SK-N-SH (cell line): ENCODE results near the gene FMNL1. TPM values are rescaled to one million over a fixed set of nuclear protein-coding genes. Genes with fewer than 3 reads are reported as not detected.

Source experiments
- CTCF ChIA-PET: fragments of 300-600, 350-600 bp; formaldehyde crosslinking; extraction: SDS; loops from one replicate; lab custom pipeline; 2021; lab: Yijun Ruan, JAX
- POLR2A ChIA-PET: fragments of 350-600 bp; sonication (Branson Sonifier 250); formaldehyde crosslinking; extraction: SDS; loops from one replicate; lab custom pipeline; 2020; ENCODE audit warnings: antibody characterized with exemption, inconsistent platforms; lab: Yijun Ruan, JAX
- DNase-seq: peaks from one replicate; pipeline ENCODE4 v3.0.0; 2012
- H2AFZ ChIP-seq: fragments of 200-600 bp; sonication (generic); 2 replicates; pipeline ENCODE4 v1.8.1; 2016; ENCODE audit warnings: antibody characterized with exemption, mild to moderate bottlenecking, low read depth
- H3F3A ChIP-seq: fragments of 200-600 bp; sonication (generic); replicated peaks from 2 replicates; pipeline ENCODE3; 2016; ENCODE audit warnings: antibody characterized with exemption, mild to moderate bottlenecking; ENCODE audit not compliant: insufficient read depth
- H3K27ac ChIP-seq, 2 experiments: fragments of 200-500 bp in 1 of 2; fragments of 200-600 bp in 1 of 2; sonication (Bioruptor generic) in 1 of 2; sonication (generic), shearing (Covaris generic) in 1 of 2; 2 replicates each; pipeline versions ENCODE4 v1.5.1 to v1.6.1; 2014 to 2016; ENCODE audit warnings: low read depth in 2 of 2, inconsistent platforms in 1 of 2, low read length in 1 of 2, mild to moderate bottlenecking in 1 of 2, mixed read lengths in 1 of 2
- H3K27me3 ChIP-seq: fragments of 200-600 bp; sonication (generic), shearing (Covaris generic); 2 replicates; pipeline ENCODE4 v1.6.1; 2016; ENCODE audit warnings: mixed run types; ENCODE audit not compliant: insufficient read depth
- H3K36me3 ChIP-seq, 2 experiments: fragments of 200-500 bp in 1 of 2; fragments of 200-600 bp in 1 of 2; sonication (Bioruptor generic) in 1 of 2; sonication (generic) in 1 of 2; replicated peaks in 1 of 2; 2 replicates each; pipeline versions ENCODE3 to v1.5.1; 2014 to 2016; ENCODE audit warnings: low read length in 1 of 2, mild to moderate bottlenecking in 1 of 2; ENCODE audit not compliant: insufficient read depth in 2 of 2, control insufficient read depth in 1 of 2
- H3K4me1 ChIP-seq, 2 experiments: fragments of 200-500 bp in 1 of 2; fragments of 200-600 bp in 1 of 2; sonication (Bioruptor generic) in 1 of 2; sonication (generic), shearing (Covaris generic) in 1 of 2; 2 replicates each; pipeline versions ENCODE4 v1.5.1 to v1.6.1; 2014 to 2016; ENCODE audit warnings: low read depth in 1 of 2, low read length in 1 of 2, mixed run types in 1 of 2; ENCODE audit not compliant: insufficient read depth in 2 of 2, control insufficient read depth in 1 of 2
- H3K4me2 ChIP-seq: fragments of 200-600 bp; sonication (generic), shearing (Covaris generic); 2 replicates; pipeline ENCODE4 v1.6.1; 2017; ENCODE audit warnings: mixed run types
- H3K4me3 ChIP-seq, 2 experiments: fragments of 200-500 bp in 1 of 2; fragments of 200-600 bp in 1 of 2; sonication (Bioruptor generic) in 1 of 2; sonication (generic), shearing (Covaris generic) in 1 of 2; 2 replicates each; pipeline versions ENCODE4 v1.5.1 to v1.8.1; 2014 to 2016; ENCODE audit warnings: low read depth in 2 of 2, inconsistent platforms in 1 of 2, low read length in 1 of 2, mild to moderate bottlenecking in 1 of 2, mixed read lengths in 1 of 2, moderate library complexity in 1 of 2
- H3K79me2 ChIP-seq: fragments of 200-600 bp; sonication (generic); 2 replicates; pipeline ENCODE4 v1.8.1; 2017; ENCODE audit warnings: mild to moderate bottlenecking; ENCODE audit not compliant: insufficient read depth
- H3K9ac ChIP-seq: fragments of 200-600 bp; sonication (generic); 2 replicates; pipeline ENCODE4 v1.6.1; 2017; ENCODE audit warnings: mixed run types
- H3K9me2 ChIP-seq: fragments of 200-600 bp; sonication (generic); 2 replicates; pipeline ENCODE4 v1.6.1; 2017; ENCODE audit warnings: mixed run types
- H3K9me3 ChIP-seq: fragments of 200-600 bp; sonication (generic); 2 replicates; pipeline ENCODE4 v1.6.1; 2017; ENCODE audit warnings: mixed run types, mild to moderate bottlenecking, moderate library complexity
- H4K20me1 ChIP-seq: fragments of 200-600 bp; sonication (generic); 2 replicates; pipeline ENCODE4 v1.6.1; 2017; ENCODE audit warnings: mild to moderate bottlenecking, mixed run types; ENCODE audit not compliant: insufficient read depth
- CHD2 ChIP-seq: fragments of 150-350 bp; IDR thresholded peaks from 2 replicates; pipeline ENCODE4 v1.6.1; 2018; ENCODE audit warnings: low read length; ENCODE audit not compliant: partially characterized antibody
- FOXM1 ChIP-seq: IDR thresholded peaks from 2 replicates; pipeline ENCODE4 v1.4.0; 2012; ENCODE audit warnings: low read depth, mild to moderate bottlenecking
- GABPA ChIP-seq: IDR thresholded peaks from 2 replicates; pipeline ENCODE4 v1.4.0; 2012; ENCODE audit warnings: low read depth, mild to moderate bottlenecking
- GATA2 ChIP-seq: sonication (generic); formaldehyde crosslinking; IDR thresholded peaks from 2 replicates; pipeline ENCODE4 v1.5.0; 2020; ENCODE audit warnings: mild to moderate bottlenecking, missing genetic modification reagents
- NFIC ChIP-seq: IDR thresholded peaks from 2 replicates; pipeline ENCODE4 v1.4.0; 2012; ENCODE audit warnings: borderline replicate concordance
- NRF1 ChIP-seq: IDR thresholded peaks from 2 replicates; pipeline ENCODE4 v1.6.1; 2012; ENCODE audit warnings: low read depth, mild to moderate bottlenecking, low read length
- POLR2AphosphoS5 ChIP-seq: IDR thresholded peaks from 2 replicates; pipeline ENCODE4 v1.6.1; 2012; ENCODE audit warnings: low read depth, low read length
- RXRA ChIP-seq: IDR thresholded peaks from 2 replicates; pipeline ENCODE4 v1.4.0; 2012; ENCODE audit warnings: low read depth, mild to moderate bottlenecking, borderline replicate concordance
- SIN3A ChIP-seq: IDR thresholded peaks from 2 replicates; pipeline ENCODE4 v1.6.1; 2012; ENCODE audit warnings: low read depth, mild to moderate bottlenecking, low read length, moderate library complexity, borderline replicate concordance
- SMC3 ChIP-seq: IDR thresholded peaks from 2 replicates; pipeline ENCODE4 v1.6.1; 2012; ENCODE audit warnings: low read depth, low read length, improper control_type of control experiment
- TAF1 ChIP-seq: IDR thresholded peaks from 2 replicates; pipeline ENCODE4 v1.6.1; 2012; ENCODE audit warnings: low read depth, mild to moderate bottlenecking, low read length, moderate library complexity, borderline replicate concordance
- TEAD4 ChIP-seq: IDR thresholded peaks from 2 replicates; pipeline ENCODE4 v1.4.0; 2012; ENCODE audit warnings: mild to moderate bottlenecking, borderline replicate concordance; ENCODE audit not compliant: insufficient read depth
- WGBS: methylation state at CpG from one replicate; pipeline ENCODE4 v1.1.6; 2017; ENCODE audit warnings: low lambda C conversion rate; 5-methylcytosine and 5-hydroxymethylcytosine counted together
- polyA plus RNA-seq, 3 experiments: library from polyadenylated mRNA; depleted of rRNA; stranded (reverse); fragments of >200 nt; gene quantifications; 2 replicates each; pipeline ENCODE4 v1.2.3, GENCODE V29; 2012
- TF ChIP-seq, protein P1 (sequence below): IDR thresholded peaks from 2 replicates; pipeline ENCODE4 v1.6.1; 2012; ENCODE audit warnings: mild to moderate bottlenecking, low read depth, low read length, moderate library complexity
- TF ChIP-seq, protein P2 (sequence below): fragments of 150-350 bp; IDR thresholded peaks from 2 replicates; pipeline ENCODE4 v1.6.1; 2017; ENCODE audit warnings: antibody characterized with exemption, low read length, low read depth, borderline replicate concordance
- TF ChIP-seq, protein P3 (sequence below): IDR thresholded peaks from 2 replicates; pipeline ENCODE4; 2012

FMNL1 gene
- polyA plus RNA-seq, 1 of the 3 experiments (the other 2 are of a cell fraction): 2.8 TPM

DNA sequence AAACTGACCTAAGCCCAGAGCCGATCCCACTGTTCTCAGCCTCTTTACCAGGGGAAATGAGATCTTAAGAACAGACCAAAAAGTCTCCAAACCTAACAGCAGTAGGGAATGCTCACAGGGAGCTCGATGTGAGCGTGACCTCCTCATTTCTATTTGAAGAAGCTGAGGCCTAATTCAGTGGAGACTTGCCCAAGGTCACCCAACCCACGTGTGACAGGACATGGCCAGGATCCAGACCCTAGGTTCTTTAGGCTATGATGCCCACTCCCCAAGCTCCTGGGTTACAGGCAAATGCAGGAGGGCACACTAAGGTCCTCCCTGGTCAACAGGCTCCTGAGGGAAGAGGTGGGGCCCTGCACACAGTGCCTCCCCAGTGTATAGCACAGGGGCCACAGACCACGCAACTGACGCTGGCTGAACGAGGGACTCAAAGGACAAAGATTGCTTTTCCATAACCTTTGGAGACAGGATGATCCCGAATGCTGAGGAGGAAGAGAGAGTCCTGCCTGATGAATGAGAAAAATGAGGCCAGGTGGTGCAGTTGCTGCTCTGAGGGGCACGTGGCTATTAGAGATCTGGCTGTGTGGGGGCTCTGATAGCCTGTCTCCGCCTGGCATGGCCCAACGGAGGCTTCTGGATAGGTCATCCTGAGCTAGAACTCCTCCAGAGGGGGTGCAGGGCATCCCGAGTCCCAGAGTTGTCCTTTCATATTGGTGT, 71.2 kb downstream of the FMNL1 start:
- H3K27ac ChIP-seq: peak overlapping the region; percentile 94 to 95
- H3F3A ChIP-seq: peaks cover 45% of the 10 kb centered on the region
- CTCF ChIA-PET: interaction anchor here (0.8 to 2.3 kb wide), 8 partner anchors 10 to 143 kb away, joined by 3 to 13 read pairs (median 4); no protein-coding TSS in a partner anchor
- peak overlapping the region; percentile 55 for H3K4me2 ChIP-seq
- H3K27me3 ChIP-seq: no peaks in the 10 kb centered on the region
- no peak for DNase-seq
- no peak for TF ChIP-seq NFIC
- no peak for TF ChIP-seq TAF1
- TF ChIP-seq GATA2 (CRISPR knock-in tag): no peak
- TF ChIP-seq, protein P1, sequence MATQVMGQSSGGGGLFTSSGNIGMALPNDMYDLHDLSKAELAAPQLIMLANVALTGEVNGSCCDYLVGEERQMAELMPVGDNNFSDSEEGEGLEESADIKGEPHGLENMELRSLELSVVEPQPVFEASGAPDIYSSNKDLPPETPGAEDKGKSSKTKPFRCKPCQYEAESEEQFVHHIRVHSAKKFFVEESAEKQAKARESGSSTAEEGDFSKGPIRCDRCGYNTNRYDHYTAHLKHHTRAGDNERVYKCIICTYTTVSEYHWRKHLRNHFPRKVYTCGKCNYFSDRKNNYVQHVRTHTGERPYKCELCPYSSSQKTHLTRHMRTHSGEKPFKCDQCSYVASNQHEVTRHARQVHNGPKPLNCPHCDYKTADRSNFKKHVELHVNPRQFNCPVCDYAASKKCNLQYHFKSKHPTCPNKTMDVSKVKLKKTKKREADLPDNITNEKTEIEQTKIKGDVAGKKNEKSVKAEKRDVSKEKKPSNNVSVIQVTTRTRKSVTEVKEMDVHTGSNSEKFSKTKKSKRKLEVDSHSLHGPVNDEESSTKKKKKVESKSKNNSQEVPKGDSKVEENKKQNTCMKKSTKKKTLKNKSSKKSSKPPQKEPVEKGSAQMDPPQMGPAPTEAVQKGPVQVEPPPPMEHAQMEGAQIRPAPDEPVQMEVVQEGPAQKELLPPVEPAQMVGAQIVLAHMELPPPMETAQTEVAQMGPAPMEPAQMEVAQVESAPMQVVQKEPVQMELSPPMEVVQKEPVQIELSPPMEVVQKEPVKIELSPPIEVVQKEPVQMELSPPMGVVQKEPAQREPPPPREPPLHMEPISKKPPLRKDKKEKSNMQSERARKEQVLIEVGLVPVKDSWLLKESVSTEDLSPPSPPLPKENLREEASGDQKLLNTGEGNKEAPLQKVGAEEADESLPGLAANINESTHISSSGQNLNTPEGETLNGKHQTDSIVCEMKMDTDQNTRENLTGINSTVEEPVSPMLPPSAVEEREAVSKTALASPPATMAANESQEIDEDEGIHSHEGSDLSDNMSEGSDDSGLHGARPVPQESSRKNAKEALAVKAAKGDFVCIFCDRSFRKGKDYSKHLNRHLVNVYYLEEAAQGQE: no peak
- TF ChIP-seq, protein P2, sequence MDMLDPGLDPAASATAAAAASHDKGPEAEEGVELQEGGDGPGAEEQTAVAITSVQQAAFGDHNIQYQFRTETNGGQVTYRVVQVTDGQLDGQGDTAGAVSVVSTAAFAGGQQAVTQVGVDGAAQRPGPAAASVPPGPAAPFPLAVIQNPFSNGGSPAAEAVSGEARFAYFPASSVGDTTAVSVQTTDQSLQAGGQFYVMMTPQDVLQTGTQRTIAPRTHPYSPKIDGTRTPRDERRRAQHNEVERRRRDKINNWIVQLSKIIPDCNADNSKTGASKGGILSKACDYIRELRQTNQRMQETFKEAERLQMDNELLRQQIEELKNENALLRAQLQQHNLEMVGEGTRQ: no peak
- no peak for TF ChIP-seq SIN3A
- no peak for TF ChIP-seq FOXM1
- no peak for TF ChIP-seq TEAD4
- TF ChIP-seq RXRA: no peak
- TF ChIP-seq SMC3: no peak
- no peak for TF ChIP-seq NRF1
- TF ChIP-seq, protein P3, sequence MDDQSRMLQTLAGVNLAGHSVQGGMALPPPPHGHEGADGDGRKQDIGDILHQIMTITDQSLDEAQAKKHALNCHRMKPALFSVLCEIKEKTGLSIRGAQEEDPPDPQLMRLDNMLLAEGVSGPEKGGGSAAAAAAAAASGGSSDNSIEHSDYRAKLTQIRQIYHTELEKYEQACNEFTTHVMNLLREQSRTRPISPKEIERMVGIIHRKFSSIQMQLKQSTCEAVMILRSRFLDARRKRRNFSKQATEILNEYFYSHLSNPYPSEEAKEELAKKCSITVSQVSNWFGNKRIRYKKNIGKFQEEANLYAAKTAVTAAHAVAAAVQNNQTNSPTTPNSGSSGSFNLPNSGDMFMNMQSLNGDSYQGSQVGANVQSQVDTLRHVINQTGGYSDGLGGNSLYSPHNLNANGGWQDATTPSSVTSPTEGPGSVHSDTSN: no peak
- TF ChIP-seq GABPA: no peak
- no peak for TF ChIP-seq POLR2AphosphoS5
- TF ChIP-seq CHD2: no peak
- TF ChIP-seq, all 33 proteins: peak for 0
- no peak overlapping the region for H3K4me3 ChIP-seq
- H3K9me3 ChIP-seq: no peaks in the 10 kb centered on the region
- H3K36me3 ChIP-seq: peaks cover 20 to 42% of the 10 kb centered on the region in 2 experiments
- no peaks in the 10 kb centered on the region for H3K9me2 ChIP-seq
- peak overlapping the region; percentile 22; the same call in 1 of the 2 replicates for H3K9ac ChIP-seq
- peaks cover 57 to 83% of the 10 kb centered on the region in 2 experiments for H3K4me1 ChIP-seq
- POLR2A ChIA-PET: interaction anchor here (0.6 to 1.5 kb wide), 2 partner anchors 9 to 24 kb away, joined by 4 to 5 read pairs; partner anchors contain the start of gene MAP3K14
- H3K79me2 ChIP-seq: peaks cover 80% of the 10 kb centered on the region
- no peak overlapping the region for H2AFZ ChIP-seq
- 69% methylated on average over 12 of the region's 12 CpGs for WGBS
- peaks cover 61% of the 10 kb centered on the region for H4K20me1 ChIP-seq
